Activated T-cell treated with anti-CD3 and anti-CD28 coated beads, Interleukin-2, amount 50 U/mL, for 4 hours (primary cell): ENCODE results near the gene CSNK1E. TPM values are rescaled to one million over a fixed set of nuclear protein-coding genes. Genes with fewer than 3 reads are reported as not detected.
"Not testable (repeated sequence)": the region's sequence is repeated elsewhere in the genome, so short reads cannot be mapped to it uniquely, and the experiment has no call there.

Experiments used
- ATAC-seq, 2 donors: fragments of 200-7000 bp; cut with Tn5 transposase; one replicate each; pipeline ENCODE4 v1.10.0; 2021
- DNase-seq: peaks from one replicate; pipeline ENCODE4 v3.0.0-alpha.2; 2020
- H3K27me3 Mint-ChIP-seq: one replicate; pipeline ENCODE4 v1.8.0; 2021; ENCODE audit warnings: low read depth, mixed read lengths
- H3K36me3 Mint-ChIP-seq: one replicate; pipeline ENCODE4 v1.8.0; 2022; ENCODE audit warnings: mixed read lengths; ENCODE audit not compliant: insufficient read depth
- H3K4me1 Mint-ChIP-seq: one replicate; pipeline ENCODE4 v1.8.0; 2021; ENCODE audit warnings: low read depth, mixed read lengths
- H3K4me3 Mint-ChIP-seq: one replicate; pipeline ENCODE4 v1.8.0; 2021; ENCODE audit warnings: mild to moderate bottlenecking, moderate library complexity, mixed read lengths
- H3K9me3 Mint-ChIP-seq: one replicate; pipeline ENCODE4 v1.8.0; 2021; ENCODE audit warnings: mixed read lengths
- total RNA-seq, 3 donors: library from RNA; stranded (reverse); gene quantifications; one replicate each; pipeline ENCODE4 v1.2.1, GENCODE V29; 2021

Gene CSNK1E
- total RNA-seq, 3 donors from 2014 or later: 86.9 to 94.6 (median 91.7) TPM

- ATAC-seq: no peak
- DNase-seq: no peak
- H3K9me3 Mint-ChIP-seq: no peaks in the 10 kb centered on the region
- no peaks in the 10 kb centered on the region for H3K36me3 Mint-ChIP-seq
- peaks cover 3% of the 10 kb centered on the region for H3K27me3 Mint-ChIP-seq
- H3K4me1 Mint-ChIP-seq: no peaks in the 10 kb centered on the region
- no peak overlapping the region for H3K4me3 Mint-ChIP-seq
Observed at GRCh38 chr22:38347181-38347943, 30.1 kb upstream of the CSNK1E start.

GRCh38 chr22:38346506-38346905, 29.3 kb upstream of the CSNK1E start:
- Mint-ChIP-seq H3K4me3 (no peak overlapping the region), H3K36me3 (no peaks in the 10 kb centered on the region), H3K27me3 (peaks cover 3% of the 10 kb centered on the region), H3K9me3 (no peaks in the 10 kb centered on the region), H3K4me1 (no peaks in the 10 kb centered on the region)
- DNase-seq: no peak
- ATAC-seq: no peak

GRCh38 chr22:38345782-38346181, 28.5 kb upstream of the CSNK1E start:
- no peaks in the 10 kb centered on the region for H3K4me1 Mint-ChIP-seq
- DNase-seq (no peak), ATAC-seq (no peak)
- H3K9me3 Mint-ChIP-seq: no peaks in the 10 kb centered on the region
- H3K36me3 Mint-ChIP-seq: no peaks in the 10 kb centered on the region
- H3K4me3 Mint-ChIP-seq: no peak overlapping the region
- H3K27me3 Mint-ChIP-seq: peaks cover 3% of the 10 kb centered on the region

- not testable (repeated sequence) for H3K27me3 Mint-ChIP-seq, H3K4me3 Mint-ChIP-seq, H3K4me1 Mint-ChIP-seq, H3K9me3 Mint-ChIP-seq, H3K36me3 Mint-ChIP-seq, DNase-seq, ATAC-seq
Observed at GRCh38 chr22:38339893-38340292, 22.7 kb upstream of the CSNK1E start.

GRCh38 chr22:38338772-38339379, 21.6 kb upstream of the CSNK1E start:
- Mint-ChIP-seq H3K9me3 (no peaks in the 10 kb centered on the region), H3K4me3 (no peak overlapping the region), H3K4me1 (peaks cover 5% of the 10 kb centered on the region), H3K27me3 (peaks cover 12% of the 10 kb centered on the region), H3K36me3 (no peaks in the 10 kb centered on the region)
- DNase-seq: no peak
- ATAC-seq: no peak

- Mint-ChIP-seq H3K4me1 (peaks cover 5% of the 10 kb centered on the region), H3K9me3 (no peaks in the 10 kb centered on the region), H3K36me3 (no peaks in the 10 kb centered on the region), H3K27me3 (peaks cover 12% of the 10 kb centered on the region), H3K4me3 (peak overlapping the region; percentile 66)
- no peak for DNase-seq
- ATAC-seq: no peak
Observed at GRCh38 chr22:38336699-38337098, 19.5 kb upstream of the CSNK1E start.

GRCh38 chr22:38335077-38335476, 17.8 kb upstream of the CSNK1E start:
- Mint-ChIP-seq H3K4me1 (peaks cover 5% of the 10 kb centered on the region), H3K36me3 (no peaks in the 10 kb centered on the region), H3K9me3 (no peaks in the 10 kb centered on the region), H3K27me3 (peaks cover 12% of the 10 kb centered on the region), H3K4me3 (peak overlapping the region; percentile 2)
- ATAC-seq (no peak), DNase-seq (no peak)

GRCh38 chr22:38327805-38328204, 10.6 kb upstream of the CSNK1E start:
- H3K4me3 Mint-ChIP-seq: peak overlapping the region; percentile 11
- H3K36me3 Mint-ChIP-seq: no peaks in the 10 kb centered on the region
- no peak for DNase-seq
- H3K9me3 Mint-ChIP-seq: no peaks in the 10 kb centered on the region
- no peak for ATAC-seq
- peaks cover 4% of the 10 kb centered on the region for H3K4me1 Mint-ChIP-seq
- peaks cover 4% of the 10 kb centered on the region for H3K27me3 Mint-ChIP-seq

- Mint-ChIP-seq H3K36me3 (no peaks in the 10 kb centered on the region), H3K9me3 (no peaks in the 10 kb centered on the region), H3K27me3 (peaks cover 4% of the 10 kb centered on the region), H3K4me3 (peak overlapping the region; percentile 11), H3K4me1 (peaks cover 4% of the 10 kb centered on the region)
- no peak for DNase-seq
- ATAC-seq: no peak
Observed at GRCh38 chr22:38327396-38327795, 10.2 kb upstream of the CSNK1E start.

GRCh38 chr22:38325587-38325986, 8.4 kb upstream of the CSNK1E start:
- peaks cover 4% of the 10 kb centered on the region for H3K27me3 Mint-ChIP-seq
- no peaks in the 10 kb centered on the region for H3K9me3 Mint-ChIP-seq
- H3K36me3 Mint-ChIP-seq: no peaks in the 10 kb centered on the region
- no peak overlapping the region for H3K4me3 Mint-ChIP-seq
- peaks cover 4% of the 10 kb centered on the region for H3K4me1 Mint-ChIP-seq
- ATAC-seq (no peak), DNase-seq (no peak)

GRCh38 chr22:38320605-38321402, 3.6 kb upstream of the CSNK1E start:
- no peaks in the 10 kb centered on the region for H3K9me3 Mint-ChIP-seq
- ATAC-seq: no peak
- no peaks in the 10 kb centered on the region for H3K27me3 Mint-ChIP-seq
- DNase-seq: no peak
- H3K4me1 Mint-ChIP-seq: peaks cover 5% of the 10 kb centered on the region
- no peaks in the 10 kb centered on the region for H3K36me3 Mint-ChIP-seq
- H3K4me3 Mint-ChIP-seq: no peak overlapping the region

- ATAC-seq (no peak), DNase-seq (no peak)
- H3K36me3 Mint-ChIP-seq: no peaks in the 10 kb centered on the region
- H3K9me3 Mint-ChIP-seq: no peaks in the 10 kb centered on the region
- H3K4me3 Mint-ChIP-seq: peak overlapping the region; percentile 19
- peaks cover 22% of the 10 kb centered on the region for H3K4me1 Mint-ChIP-seq
- no peaks in the 10 kb centered on the region for H3K27me3 Mint-ChIP-seq
Observed at GRCh38 chr22:38318792-38319773, 1.9 kb upstream of the CSNK1E start.

GRCh38 chr22:38317995-38318715, 922 bp upstream of the CSNK1E start:
- Mint-ChIP-seq H3K4me3 (peak overlapping the region; percentile 81), H3K27me3 (no peaks in the 10 kb centered on the region), H3K9me3 (no peaks in the 10 kb centered on the region), H3K36me3 (peaks cover 2% of the 10 kb centered on the region), H3K4me1 (peaks cover 29% of the 10 kb centered on the region)
- no peak for ATAC-seq
- no peak for DNase-seq
